ENCODE results near the gene TRAPPC3L. TPM values are rescaled to one million over a fixed set of nuclear protein-coding genes. Genes with fewer than 3 reads are reported as not detected.
A peak's percentile ranks its signal among the peaks of the same experiment; 100 is the strongest.

Gene TRAPPC3L
- total and polyA plus RNA-seq, 9 of the 15 experiments (the other 6 are each of a cell fraction or from before 2014, with no cell fraction given), result not detected

DNA sequence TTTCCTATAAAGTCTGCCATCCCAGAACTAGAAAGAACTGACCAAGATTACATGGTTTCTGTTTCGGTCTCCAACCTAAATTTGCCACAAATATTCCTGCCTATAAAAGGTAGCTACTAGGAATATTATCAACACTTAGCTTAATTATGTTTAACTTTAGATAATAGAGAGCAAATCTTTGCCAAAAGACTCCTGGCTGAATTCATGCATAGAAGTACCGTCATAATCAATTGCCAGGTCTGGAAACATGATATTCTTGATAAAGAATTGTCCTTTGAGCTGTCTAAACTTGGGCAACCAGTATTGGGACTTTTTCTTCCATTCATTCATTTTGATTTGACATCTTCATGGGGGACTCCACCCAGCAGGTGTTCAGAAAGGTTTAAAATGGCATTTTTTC is 61.9 kb downstream of the TRAPPC3L start (continued):
- TF ChIP-seq, protein P1, sequence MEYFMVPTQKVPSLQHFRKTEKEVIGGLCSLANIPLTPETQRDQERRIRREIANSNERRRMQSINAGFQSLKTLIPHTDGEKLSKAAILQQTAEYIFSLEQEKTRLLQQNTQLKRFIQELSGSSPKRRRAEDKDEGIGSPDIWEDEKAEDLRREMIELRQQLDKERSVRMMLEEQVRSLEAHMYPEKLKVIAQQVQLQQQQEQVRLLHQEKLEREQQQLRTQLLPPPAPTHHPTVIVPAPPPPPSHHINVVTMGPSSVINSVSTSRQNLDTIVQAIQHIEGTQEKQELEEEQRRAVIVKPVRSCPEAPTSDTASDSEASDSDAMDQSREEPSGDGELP (CRISPR knock-in tag; IDR thresholded peaks at IDR 0.05; ENCODE audit: borderline replicate concordance), result no peak

GRCh38 chr6:116482780-116483179 is 62.7 kb downstream of the TRAPPC3L start:
- Histone ChIP-seq H2AFZ (ENCODE audit: low read depth, low read length) (no peak overlapping the region), H3K4me3 (no peak overlapping the region), H3K9me3 (replicated peaks; ENCODE audit: control insufficient read depth, insufficient read depth, low read depth, low read length) (no peaks in the 10 kb centered on the region), H3K9me1 (ENCODE audit: control insufficient read depth, insufficient read depth, low read length) (no peaks in the 10 kb centered on the region), H3K27me3 (ENCODE audit: control insufficient read depth in 2 of 2, insufficient read depth in 2 of 2, low read length in 2 of 2) (no peaks in the 10 kb centered on the region), H3K9ac (ENCODE audit: insufficient read depth in 1 of 2, low read depth in 2 of 2, low read length in 2 of 2) (no peak overlapping the region), H3K79me2 (ENCODE audit: control insufficient read depth, insufficient read depth, low read length) (no peaks in the 10 kb centered on the region), H3K4me1 (replicated peaks in 1 of 2; ENCODE audit: control insufficient read depth in 2 of 2, insufficient read depth in 2 of 2, low read length in 2 of 2) (no peaks in the 10 kb centered on the region), H3K4me2 (ENCODE audit: insufficient read depth, low read length) (no peak overlapping the region), H4K20me1 (replicated peaks; ENCODE audit: control insufficient read depth, insufficient read depth, low read length) (no peaks in the 10 kb centered on the region), H3K27ac (ENCODE audit: extremely low read depth, low read depth, low read length) (no peak overlapping the region), H3K36me3 (ENCODE audit: control insufficient read depth, insufficient read depth, low read length) (no peaks in the 10 kb centered on the region)
- WGBS (ENCODE audit: insufficient coverage, low coverage, missing lambda C conversion rate), result 0% methylated on average over 1 of the region's 1 CpG
- ChIA-PET CTCF (ENCODE audit: low intra/inter-chr PET ratio) (no interaction called here), POLR2A (no interaction called here)
- TF ChIP-seq BRD9 (IDR thresholded peaks at IDR 0.05; ENCODE audit: low read depth, partially characterized antibody) (no peak), CEBPB (tag; IDR thresholded peaks at IDR 0.05) (no peak), ZNF76 (CRISPR knock-in tag; IDR thresholded peaks at IDR 0.05; ENCODE audit: borderline replicate concordance) (no peak), PYGO2 (tag; IDR thresholded peaks at IDR 0.05) (no peak), POLR2B (IDR thresholded peaks at IDR 0.05; ENCODE audit: low read depth, partially characterized antibody) (no peak), MAFK (IDR thresholded peaks at IDR 0.05; ENCODE audit: low read length) (0 out of 2 replicates have a peak, but pooled peaks have one; percentile 11), MEIS2 (IDR thresholded peaks at IDR 0.05; ENCODE audit: partially characterized antibody) (no peak), ZNF830 (CRISPR knock-in tag; IDR thresholded peaks at IDR 0.05) (no peak), TOE1 (IDR thresholded peaks at IDR 0.05; ENCODE audit: borderline replicate concordance) (no peak), TOE1 (CRISPR knock-in tag; IDR thresholded peaks at IDR 0.05; ENCODE audit: borderline replicate concordance, low read depth) (no peak), ZNF589 (CRISPR knock-in tag; IDR thresholded peaks at IDR 0.05; ENCODE audit: low read depth) (no peak), C11orf30 (IDR thresholded peaks at IDR 0.05; ENCODE audit: low read depth) (peak; percentile 81), ZNF316 (IDR thresholded peaks at IDR 0.05) (peak; percentile 87), MAFF (IDR thresholded peaks at IDR 0.05; ENCODE audit: low read length) (peak; percentile 47), MAFG (tag; conservative IDR thresholded peaks at IDR 0.05) (peak; percentile 61), NCOA1 (IDR thresholded peaks at IDR 0.05; ENCODE audit: low read depth) (no peak), CHD1 (IDR thresholded peaks at IDR 0.05; ENCODE audit: low read length) (no peak), KDM4B (IDR thresholded peaks at IDR 0.05; ENCODE audit: borderline replicate concordance in 2 of 2, low read depth in 1 of 2) (no peak)
- TF ChIP-seq, protein P2, sequence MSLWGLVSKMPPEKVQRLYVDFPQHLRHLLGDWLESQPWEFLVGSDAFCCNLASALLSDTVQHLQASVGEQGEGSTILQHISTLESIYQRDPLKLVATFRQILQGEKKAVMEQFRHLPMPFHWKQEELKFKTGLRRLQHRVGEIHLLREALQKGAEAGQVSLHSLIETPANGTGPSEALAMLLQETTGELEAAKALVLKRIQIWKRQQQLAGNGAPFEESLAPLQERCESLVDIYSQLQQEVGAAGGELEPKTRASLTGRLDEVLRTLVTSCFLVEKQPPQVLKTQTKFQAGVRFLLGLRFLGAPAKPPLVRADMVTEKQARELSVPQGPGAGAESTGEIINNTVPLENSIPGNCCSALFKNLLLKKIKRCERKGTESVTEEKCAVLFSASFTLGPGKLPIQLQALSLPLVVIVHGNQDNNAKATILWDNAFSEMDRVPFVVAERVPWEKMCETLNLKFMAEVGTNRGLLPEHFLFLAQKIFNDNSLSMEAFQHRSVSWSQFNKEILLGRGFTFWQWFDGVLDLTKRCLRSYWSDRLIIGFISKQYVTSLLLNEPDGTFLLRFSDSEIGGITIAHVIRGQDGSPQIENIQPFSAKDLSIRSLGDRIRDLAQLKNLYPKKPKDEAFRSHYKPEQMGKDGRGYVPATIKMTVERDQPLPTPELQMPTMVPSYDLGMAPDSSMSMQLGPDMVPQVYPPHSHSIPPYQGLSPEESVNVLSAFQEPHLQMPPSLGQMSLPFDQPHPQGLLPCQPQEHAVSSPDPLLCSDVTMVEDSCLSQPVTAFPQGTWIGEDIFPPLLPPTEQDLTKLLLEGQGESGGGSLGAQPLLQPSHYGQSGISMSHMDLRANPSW (CRISPR knock-in tag; IDR thresholded peaks at IDR 0.05), result no peak
- intact Hi-C loops (cut with micrococcal nuclease) (no loop called here), in situ Hi-C loops (cut with MboI) (no loop called here)
- DNase-seq (ENCODE audit: extremely low read depth in 1 of 4, low spot score in 3 of 4) (no peak), ATAC-seq (no peak), FAIRE-seq (no peak)
- BruUV-seq (replicated peaks), result no TSS peak
